Measurements from ENCODE around the gene HMGN4.

The HMGN4 gene

DNA sequence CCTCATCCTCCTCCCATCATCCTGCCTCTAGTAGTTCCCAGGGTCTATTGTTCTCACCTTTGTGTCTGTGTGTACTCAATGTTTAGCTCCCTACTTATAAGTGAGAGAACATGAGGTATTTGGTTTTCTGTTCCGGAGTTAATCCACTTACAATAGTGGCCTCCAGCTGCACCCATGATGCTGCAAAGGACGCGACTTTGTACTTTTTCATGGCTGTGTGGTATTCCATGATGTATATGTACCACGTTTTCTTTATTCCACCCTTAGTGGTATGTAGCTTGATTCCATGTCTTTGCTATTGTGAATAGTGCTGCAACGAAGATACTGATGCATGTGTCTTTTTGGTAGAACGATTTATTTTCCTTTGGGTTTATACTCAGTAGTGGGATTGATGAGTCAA is 40.1 kb downstream of the HMGN4 start:
- DNase-seq: no peak

DNA sequence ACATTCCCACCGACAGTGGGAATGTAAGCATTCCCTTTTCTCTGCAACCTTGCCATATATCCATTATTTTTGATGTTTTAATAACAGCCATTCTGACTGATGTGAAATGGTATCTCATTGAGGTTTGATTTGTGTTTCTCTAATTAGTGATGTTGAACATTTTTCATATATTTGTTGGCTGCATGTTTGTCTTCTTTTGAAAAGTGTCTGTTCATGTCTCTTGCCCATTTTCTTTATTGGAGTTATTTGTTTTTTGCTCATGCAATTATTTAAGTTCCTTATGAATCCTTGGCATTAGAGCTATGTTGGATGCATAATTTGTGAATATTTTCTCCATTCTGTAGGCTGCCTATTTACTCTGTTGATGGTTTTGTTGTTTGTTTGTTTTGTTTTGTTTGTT is 40.6 kb downstream of the HMGN4 start:
- ATAC-seq (no peak), DNase-seq (no peak)

More for the DNA sequence above, 40.1 kb downstream of the HMGN4 start:
- no peak for ATAC-seq

DNA sequence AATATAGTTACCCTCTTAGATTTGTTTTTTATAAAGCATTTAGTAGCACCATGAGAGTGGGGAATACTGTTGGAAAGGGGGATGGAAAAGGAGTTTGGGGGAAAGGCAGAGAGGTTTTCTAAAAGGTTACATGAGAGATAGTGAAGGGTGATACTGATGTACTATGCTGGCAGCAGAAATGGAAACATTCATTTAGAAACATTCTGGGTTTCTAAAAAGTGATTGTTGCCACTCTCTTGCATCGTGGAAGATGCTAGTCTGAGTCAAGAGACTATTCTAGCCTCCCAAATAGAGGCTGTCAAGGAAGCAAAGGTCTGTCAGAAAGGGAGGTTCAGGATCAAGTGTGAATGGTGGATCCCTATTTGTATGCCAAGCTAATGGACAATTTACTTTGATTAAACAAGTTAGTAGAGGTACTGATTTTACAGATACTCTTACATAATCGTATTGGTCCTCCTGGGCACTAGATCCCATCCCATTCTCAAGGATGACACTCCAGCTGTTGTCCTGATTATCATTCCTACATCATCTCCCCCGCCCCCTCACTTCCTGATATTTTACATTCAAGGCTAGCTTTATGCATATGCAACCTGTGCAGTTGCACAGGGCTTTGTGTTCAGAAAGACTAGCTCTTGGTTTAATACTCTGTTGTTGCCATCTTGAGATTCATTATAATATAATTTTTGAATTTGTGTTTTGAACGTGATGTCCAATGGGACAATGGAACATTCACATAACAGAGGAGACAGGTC is 43.2 kb downstream of the HMGN4 start:
- ATAC-seq (no peak), DNase-seq (no peak)

DNA sequence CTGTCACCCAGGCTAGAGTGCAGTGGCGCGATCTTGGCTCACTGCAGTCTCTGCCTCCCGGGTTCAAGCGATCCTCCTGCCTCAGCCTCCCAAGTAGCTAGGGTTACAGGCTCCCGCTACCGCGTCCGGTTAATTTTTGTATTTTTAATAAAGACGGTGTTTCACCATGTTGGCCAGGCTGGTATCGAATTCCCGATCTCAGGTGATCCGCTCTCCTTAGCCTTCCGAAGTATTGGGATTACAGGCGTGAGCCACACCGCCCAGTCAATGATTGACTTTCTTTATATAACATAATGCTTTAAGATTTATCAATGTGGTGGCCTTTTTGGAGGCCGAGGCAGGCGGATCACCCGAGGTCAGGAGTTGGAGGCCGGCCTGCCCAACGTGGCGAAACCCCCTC is 50.8 kb downstream of the HMGN4 start:
- ATAC-seq: no peak
- DNase-seq: no peak

DNA sequence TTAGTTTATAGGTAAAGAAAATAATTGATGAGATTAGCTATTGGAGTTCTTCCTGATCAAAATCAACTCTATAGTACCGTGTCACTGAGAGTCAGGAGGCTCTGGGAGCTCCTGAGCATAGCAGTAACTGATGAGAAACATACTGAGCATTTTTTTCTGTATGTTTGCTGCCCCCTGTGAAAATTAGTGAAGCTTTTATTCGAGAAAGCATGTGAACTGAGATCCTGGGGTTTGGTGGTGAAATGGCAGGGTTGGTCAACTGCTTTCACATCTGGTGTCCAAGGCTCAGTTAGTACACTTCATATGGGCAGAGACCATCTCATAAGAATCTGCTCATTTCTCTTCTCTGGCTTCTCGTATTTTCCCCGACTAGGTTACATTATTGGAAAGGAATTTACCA is 54.5 kb downstream of the HMGN4 start:
- no peak for ATAC-seq
- no peak for DNase-seq

DNA sequence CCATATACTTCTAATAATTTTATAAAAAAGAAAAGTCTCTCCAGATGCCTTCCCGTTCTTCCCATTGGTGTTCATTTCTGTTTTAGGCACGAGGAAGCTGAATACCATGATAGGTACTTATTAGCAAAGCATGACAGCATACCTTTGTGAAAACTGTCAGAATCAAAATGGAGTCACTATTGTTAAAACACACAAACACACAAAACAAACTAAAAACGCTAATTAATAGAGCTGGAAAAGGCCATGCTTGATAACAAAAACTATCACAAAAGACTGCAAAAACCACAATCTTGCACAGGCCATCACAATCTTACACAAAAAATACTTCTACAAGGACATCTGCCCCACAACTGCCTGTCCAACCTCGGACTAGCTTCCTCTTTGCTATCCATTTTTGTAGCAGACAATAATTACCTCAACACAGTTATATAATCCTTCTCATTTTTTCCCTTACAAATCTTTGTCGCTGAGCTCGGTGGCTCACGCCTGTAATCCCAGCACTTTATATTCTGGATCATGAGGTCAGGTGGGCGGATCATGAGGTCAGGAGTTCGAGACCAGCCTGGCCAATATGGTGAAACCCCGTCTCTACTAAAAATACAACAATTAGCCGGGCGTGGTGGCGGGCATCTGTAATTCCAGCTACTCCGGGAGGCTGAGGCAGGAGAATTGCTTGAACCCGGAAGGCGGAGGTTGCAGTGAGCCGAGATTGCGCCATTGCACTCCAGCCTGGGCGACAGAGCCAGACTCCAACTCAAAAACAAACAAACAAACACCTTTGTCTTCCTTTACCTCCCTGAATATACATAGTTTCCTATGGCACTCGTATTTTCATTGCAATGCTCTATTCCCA is 55.3 kb downstream of the HMGN4 start:
- no peak for DNase-seq
- ATAC-seq: no peak

DNA sequence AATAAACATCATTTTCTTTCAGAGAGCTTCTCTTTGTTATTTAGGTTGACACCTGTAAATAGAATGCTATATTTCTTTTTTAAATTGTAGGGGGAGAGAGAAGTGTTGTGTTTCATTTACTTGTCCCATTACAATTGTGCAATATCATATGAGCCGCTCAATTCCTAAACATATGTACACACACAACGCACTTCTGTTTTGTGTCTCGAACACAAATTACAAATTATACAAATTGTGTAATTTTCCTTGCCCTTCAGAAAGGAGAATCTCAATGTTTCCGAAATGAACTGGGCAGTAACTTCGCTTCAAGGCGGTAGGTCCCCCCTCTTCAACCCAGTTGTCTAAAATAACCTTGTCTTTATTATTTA is 55.9 kb downstream of the HMGN4 start:
- DNase-seq (no peak), ATAC-seq (no peak)

DNA sequence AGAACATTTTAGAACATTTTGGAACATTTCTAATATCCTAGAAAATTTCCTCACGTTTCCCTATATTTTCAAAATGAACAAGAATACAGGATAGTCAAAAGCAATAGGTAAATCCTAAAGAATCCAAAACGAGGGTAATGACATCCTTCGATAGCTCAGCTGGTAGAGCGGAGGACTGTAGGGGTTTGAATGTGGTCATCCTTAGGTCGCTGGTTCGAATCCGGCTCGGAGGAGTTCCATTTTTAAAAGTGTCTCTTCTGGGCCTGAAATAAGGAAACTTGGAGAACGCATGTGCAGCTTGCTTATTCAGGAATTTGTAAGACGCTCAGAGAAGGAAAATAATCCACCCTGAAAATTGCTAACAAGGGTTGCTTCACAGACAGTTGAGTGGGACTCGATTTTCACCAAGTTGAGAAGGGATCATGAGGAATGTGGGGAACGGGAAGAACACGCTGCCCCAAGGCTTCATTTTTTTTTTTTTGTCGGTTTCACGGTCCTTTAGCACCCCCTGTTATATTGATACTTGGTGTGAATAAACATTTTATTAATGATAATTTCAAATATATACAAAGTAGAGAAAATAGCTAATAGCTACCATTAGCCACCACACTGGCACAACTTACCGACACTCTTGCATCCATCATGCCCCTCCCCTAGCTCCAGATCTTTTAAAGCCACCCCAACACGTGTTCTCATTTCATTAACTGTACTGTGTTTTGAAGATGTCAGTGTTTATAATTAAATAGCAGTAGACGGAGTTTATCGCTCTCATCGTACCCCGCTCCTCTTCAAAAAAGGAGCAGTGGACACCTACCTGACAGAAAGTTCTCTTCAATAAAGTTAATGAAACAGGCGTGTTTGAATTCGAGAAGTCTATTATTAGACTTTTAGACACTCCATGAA is 56.8 kb downstream of the HMGN4 start:
- DNase-seq (peak; percentile 70), ATAC-seq (peak; percentile 37)

DNA sequence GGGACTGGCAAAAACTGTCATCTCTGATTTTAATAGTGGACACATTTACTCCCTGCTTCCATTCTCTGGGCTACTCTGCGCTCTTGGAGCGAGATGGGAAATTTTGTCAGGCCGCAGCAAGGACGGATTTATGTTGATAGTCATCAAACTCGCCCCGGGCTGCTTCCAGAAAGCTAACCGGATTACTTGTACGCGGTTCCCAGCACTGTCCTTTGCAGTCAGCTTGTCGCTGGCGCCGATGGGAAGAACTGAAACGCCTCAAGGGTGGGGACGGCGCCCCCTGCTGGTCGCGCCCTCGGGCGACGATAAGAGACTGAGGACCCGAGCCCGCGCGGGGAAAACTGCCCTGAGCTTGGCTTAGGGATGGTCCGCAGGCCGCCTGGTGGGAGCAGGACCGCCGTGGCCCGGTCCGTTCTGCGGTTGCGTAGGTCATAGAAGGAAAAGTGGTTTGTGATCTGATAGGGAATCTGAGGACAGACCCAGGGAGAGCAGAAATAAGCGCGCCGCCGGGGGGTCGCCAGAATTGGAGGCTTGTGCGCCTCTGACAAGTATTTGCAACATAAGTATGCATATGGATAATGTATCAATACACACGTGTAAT is 57.6 kb downstream of the HMGN4 start:
- ATAC-seq: peak; percentile 72
- DNase-seq: peak; percentile 93
